DND-41 (cell line): ENCODE data around the gene ATXN7.

ENCODE experiments used
- CTCF ChIP-seq: IDR thresholded peaks from 2 replicates; pipeline ENCODE4 v1.5.1; 2012; ENCODE audit warnings: borderline replicate concordance, low read length, moderate library complexity, mild to moderate bottlenecking; ENCODE audit not compliant: poor library complexity, severe bottlenecking; ENCODE audit errors: extremely low read depth
- EZH2 ChIP-seq: IDR thresholded peaks from 3 replicates; pipeline ENCODE4 v1.6.1; 2012; ENCODE audit warnings: borderline replicate concordance, low read depth, mild to moderate bottlenecking, moderate library complexity, low read length, inconsistent platforms; ENCODE audit not compliant: severe bottlenecking

- no peak for TF ChIP-seq CTCF
- no peak for TF ChIP-seq EZH2
These were observed 103.2 kb downstream of the ATXN7 start for GRCh38 chr3:63966871-63967270.
